Amniotic stem cell (primary cell): ENCODE measurements around the gene TMEM121B.
"Not testable (repeated sequence)": the region's sequence is repeated elsewhere in the genome, so short reads cannot be mapped to it uniquely, and the experiment has no call there.

Source experiments
- DNase-seq: peaks from one replicate; lab custom pipeline; 2025; lab: John Stamatoyannopoulos, UW

TMEM121B gene

DNA sequence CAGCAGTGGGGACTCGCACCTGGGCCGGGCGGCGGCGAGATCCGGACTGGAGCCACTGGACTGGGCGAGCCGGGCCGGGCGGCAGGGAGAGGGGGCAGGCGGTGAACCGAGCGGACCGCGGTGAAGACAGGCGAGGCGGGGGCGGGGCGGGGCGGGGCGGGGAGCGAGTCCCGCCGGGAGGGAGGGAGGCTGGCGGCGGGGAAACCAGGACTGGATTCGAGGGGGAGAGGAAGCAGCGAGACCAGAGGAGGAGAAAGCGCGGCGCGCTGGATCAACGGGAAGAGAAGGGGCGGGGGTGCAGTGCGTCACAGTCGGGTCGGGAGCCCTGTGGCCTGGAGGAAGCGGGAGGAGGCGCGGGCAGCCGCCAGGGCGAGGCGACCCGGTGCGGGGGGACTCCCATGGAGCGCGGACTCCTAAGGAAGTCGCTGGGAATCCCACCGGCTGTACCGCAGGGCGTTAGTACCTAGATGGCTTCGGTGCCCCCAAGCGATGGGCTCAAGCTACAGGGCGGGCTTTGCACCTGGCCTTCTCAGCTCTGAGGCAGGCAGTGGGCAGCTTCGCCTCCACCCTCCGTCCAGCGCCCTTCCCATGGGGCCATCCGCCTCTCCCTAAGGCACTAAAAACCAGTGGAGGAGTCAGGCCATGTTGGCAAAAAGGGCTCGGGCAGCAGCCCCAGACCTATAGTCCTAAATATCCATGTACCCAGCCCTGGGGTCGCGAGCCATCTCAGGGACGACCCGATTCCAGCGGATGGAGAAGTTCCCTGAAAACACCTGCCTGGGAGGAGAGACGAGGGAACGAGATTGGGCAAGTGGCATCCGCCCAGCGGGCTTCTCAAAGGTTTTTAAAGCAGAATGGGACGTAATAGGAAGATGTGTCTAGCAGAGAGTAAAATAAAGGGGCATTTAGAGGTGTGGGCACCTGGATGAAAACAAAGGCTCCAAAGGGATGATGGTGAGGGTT is at the start of gene TMEM121B:
Gene TMEM121B (minus strand): TSS at position 128 of the 963 bp plus-strand sequence. CDS start 233 bp downstream, outside the sequence.
- no peak for DNase-seq

DNA sequence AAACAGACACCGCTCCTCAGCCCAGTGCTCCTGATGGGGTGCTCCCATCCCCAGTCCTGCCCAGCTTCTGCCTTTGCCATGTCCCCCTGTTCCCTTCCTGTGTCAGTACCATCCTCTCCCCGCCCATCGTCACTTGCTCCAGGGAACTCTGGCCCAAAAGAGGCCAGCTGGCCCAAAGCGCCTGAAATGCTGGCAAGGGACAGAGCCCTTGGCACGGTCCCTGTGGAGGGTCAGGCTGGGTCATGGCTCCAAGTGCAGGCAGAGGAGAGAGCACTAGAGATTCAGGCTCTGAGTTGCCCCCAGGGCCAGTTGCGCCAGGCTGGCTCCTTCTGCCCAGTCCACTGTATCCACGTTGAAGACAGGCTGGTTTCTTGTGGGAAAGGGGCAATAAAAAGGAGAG is 46.3 kb upstream of the TMEM121B start:
- no peak for DNase-seq

DNA sequence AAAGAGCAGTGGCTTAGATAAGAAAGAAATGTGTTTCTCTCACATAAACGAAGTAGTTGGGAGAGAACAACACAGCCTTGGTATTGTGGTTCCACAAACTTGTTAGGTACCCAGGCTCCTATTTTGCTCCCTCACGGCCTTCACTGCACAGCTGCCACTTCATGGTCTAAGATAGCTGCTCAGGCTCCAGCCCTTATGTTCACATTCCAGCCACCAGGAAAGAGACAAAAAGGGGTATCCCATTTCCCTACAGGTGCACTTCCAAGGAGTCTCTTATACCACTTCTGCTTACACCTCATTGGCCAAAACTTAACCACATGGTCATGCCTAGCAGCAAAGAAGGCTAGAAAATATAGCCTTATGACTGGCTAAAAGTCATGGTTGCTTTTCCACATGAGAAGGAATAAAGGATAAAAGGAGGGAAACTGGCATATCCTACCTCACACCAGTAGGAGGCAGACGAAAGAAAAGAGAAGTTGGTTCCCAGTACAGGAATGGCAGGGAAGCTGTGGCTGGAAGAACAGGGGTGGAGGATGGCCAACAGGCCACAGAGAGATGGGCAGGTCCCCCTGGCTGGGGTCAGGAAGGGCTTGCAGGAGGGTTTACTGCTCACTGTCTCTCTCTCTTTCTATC is 43.3 kb upstream of the TMEM121B start:
- no peak for DNase-seq

DNA sequence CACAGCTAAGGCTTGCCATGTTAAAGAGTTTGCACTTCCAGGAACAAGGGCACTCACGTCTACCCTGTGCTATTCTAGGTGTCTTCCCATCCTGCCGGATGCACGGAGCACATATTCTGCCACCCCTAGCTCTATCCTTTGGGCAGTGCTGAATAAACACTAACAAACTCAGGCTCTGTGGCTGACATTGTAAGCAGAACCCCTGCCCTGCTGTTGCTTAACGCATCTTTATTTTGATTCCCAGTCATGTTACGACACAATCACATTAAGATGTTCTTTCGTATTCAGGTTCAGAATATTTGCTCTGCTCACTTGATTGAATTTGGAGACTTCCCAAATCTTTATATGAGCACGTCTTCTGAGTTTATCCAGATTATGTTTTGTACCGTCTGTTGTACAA is 41.6 kb upstream of the TMEM121B start:
- DNase-seq: no peak

DNA sequence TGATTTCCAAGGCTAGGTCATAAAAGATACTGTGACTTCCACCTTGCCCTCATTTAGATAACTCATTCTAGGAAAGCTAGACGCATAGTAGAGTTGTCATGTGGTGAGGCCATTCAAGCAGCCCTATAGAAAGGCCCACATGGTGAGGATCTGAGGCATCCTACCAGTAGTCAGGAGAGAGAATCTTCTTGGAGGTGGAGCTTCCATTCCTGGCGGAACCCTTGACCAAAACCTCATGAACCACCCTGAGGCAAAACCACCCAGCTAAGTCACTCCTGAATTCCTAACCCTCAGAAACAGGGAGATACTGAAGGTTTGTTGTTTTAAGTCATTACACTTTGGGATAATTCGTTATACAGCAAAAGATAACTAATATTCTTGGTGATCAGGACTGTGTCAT is 40.8 kb upstream of the TMEM121B start:
- no peak for DNase-seq

DNA sequence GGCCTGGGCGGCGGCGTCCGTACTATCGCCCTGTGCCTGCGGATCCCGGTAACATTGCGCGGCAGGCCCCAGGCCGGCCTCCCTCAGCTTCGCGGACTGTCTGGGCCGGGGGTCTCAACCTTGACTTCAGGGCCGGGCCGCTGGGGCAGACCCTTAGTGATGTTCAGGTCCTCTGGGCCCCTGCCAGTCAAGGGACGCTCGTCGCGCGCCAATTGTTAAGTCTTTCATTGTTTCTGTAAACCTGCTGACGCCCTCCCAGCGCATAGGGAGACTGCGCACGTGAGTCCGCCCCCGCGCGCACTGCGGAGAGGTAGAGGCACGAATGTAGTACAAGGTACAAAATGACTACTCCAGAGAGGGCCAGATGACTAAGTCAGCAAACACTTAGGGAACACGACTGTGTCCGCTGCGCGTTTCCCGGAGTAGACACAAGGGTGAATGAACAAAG is 38.4 kb upstream of the TMEM121B start:
- DNase-seq: no peak

DNA sequence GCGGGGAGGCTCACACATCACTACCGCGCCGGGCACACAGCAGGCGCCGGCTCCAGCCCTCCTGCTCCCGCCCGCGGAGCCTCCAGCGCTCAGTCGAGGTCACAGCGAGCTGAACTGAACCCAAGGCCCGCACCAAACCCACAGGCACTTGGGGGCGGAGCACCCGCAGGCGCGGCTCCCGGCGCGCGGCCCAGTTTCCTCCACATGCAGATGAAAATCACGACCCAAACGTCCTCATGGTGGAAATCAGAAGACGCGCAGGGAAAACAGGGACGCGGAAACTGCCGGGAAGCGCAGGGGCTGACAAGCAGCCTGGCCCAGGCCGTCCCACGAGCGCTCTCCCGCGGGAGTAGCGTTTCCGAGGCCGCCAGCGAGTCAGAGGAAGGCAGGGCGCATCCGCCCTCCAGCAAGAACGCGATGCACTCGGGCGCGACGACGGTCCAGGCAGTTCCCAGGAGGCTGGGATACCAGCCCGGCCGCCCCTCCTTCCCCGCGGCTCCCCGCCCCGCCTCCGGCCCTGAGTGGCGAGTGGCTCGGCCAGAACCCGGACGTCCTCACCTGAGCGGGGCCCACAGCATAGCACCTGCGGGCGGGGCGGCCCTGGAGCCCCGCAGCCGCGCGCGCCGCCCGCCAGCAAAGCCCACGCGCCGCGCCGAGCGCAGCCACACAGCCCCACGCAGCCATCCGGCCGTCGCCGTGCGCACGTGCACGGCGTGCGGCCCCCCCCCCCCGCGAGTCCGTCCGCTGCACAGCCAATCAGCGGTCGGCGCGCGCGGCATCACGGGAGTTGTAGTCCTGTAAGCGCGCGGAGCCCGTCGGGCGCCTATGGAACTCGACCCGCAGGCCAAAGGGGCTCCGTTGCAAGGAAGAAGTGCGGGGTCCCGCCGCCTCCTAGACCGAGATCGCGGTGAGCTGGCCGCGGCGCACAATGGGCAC is 37.7 kb upstream of the TMEM121B start, which contains the start of gene HDHD5:
Gene HDHD5 (minus strand): TSS at position 710 of the 936 bp plus-strand sequence. CDS start 26 bp downstream, at position 684.
- peak; percentile 70 for DNase-seq

DNA sequence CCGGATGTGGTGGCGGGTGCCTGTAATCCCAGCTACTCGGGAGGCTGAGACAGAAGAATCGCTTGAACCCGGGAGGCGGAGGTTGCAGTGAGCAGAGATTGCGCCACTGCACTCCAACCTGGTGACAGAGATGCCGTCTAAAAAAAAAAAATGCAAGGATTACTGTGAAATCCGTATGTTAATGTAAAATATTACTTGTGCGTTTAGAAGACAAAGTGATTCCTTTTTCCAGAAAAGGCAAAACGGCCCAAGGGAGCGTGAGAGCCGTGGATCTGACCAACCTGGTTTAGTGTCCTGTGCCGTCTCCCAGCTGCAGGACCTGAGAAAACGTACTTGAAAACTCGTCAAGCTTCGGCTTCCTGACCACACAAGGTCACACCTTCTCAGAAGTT is 37.0 kb upstream of the TMEM121B start:
- no peak for DNase-seq

DNA sequence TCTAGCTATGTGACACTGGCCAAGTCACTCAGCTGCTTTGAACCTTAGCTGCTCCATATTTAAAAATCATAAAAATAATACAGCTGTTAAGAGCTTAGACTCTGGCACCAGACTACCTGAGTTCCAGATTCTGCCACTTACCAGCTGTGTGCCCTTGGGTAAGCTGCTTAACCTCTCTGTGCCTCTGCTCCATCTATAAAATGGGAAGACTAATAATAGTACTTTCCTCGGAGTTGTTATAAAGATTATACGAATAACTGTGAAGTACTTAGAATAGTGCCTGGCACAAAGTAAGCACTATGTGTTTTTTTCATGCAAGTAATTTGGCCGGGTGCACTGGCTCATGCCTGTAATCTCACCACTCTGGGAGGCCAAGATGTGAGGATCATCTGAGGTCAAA is 36.6 kb upstream of the TMEM121B start:
- no peak for DNase-seq

DNA sequence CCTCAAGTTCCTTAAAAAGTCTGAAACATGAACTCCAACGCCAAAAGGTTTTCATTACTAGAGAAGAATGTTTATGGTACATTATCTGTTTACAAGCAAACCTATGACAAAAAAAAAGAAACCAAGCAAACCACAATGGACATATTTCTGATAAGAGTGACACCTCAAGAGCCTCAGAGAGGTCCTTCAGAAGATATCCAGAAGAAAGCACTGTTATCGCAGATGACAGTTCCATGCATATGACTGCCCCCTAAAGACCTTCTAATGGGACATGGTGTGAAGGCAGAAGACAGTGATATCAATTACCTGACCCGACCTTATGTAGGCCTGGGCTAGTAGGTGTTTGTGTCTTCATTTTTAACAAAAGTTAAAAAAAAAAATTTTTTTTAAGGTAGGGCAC is 34.8 kb upstream of the TMEM121B start:
- no peak for DNase-seq

DNA sequence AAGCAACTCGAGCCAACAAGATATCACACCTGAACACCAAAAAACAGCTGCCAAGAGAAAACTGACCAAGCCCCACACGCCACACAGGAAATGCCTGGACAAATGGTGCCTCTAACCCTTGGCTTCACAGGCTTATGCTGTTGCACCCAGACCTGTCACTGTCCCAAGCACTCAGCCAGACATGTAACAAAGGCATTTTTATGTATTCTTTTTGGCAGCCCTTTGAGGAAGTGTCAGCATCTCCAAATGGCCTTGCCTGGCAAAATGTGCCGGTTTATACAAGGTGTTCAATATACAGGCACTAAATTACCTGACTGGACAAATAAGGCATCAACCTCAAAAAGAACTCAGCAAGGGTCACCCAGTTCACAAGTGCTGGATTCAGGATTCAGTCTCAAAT is 31.8 kb upstream of the TMEM121B start:
- DNase-seq: no peak

DNA sequence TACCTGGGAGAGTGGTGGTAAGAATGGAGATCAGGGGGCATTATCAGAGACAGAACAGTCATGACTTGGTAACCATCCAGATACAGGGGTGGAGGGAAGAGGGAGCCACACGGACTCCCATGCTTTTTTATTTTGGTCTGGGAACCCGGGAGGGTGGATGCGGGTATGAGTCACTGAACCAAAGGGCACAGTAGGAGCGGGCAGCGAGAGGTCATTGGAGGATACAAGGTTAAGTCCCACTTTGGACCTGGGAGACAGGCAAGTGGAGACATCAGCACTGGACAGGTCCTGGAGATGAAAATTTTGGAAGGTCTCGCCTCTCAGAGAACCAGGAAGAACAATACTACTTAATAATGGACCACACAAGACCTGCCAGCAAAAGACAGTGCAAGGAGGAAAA is 31.2 kb upstream of the TMEM121B start:
- DNase-seq: no peak

DNA sequence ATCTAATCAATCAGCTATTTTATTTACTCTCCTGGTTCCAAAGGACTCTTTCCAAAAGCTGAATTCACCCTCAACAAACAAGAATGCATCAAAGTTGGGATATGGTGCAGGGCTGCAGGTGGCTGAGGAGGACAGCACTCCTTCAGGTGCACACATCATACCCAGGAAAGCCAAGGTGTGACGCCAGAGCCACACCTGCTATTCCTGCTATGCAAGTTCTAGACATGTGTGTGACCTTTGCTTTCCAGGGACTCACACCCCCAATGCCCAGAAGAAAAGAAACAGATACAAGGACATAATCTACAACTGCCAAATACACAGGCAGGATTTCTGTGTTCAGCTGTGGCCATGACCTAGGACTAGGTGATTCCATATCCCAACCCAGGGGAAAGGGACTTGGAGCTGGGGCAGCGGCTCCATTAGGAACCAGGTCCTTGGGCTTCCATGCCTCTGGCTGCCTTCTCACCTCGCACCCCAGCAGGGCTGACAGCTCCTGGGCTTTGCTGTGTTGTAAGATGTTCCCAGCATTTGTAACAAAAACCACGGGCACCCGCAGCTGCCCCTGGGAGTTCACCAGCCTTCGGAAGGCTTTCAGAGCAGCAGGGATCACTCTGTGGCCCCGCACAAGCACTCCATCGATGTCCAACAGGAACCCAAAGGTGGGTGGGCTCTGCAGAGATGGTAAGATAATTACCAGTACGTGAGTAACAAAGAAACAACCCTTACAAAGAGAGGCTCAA is 28.1 kb upstream of the TMEM121B start:
- DNase-seq: no peak

DNA sequence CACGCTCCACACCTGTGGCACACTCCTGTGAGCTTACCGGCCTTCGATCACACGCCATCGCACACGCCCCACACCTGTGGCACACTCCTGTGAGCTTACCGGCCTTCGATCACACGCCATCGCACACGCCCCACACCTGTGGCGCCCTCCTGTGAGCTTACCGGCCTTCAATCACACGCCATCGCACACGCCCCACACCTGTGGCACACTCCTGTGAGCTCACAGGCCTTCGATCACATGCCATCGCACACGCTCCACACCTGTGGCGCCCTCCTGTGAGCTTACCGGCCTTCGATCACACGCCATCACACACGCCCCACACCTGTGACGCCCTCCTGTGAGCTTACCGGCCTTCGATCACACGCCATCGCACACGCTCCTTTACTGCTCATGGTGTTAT is 26.3 kb upstream of the TMEM121B start:
- not testable (repeated sequence) for DNase-seq

DNA sequence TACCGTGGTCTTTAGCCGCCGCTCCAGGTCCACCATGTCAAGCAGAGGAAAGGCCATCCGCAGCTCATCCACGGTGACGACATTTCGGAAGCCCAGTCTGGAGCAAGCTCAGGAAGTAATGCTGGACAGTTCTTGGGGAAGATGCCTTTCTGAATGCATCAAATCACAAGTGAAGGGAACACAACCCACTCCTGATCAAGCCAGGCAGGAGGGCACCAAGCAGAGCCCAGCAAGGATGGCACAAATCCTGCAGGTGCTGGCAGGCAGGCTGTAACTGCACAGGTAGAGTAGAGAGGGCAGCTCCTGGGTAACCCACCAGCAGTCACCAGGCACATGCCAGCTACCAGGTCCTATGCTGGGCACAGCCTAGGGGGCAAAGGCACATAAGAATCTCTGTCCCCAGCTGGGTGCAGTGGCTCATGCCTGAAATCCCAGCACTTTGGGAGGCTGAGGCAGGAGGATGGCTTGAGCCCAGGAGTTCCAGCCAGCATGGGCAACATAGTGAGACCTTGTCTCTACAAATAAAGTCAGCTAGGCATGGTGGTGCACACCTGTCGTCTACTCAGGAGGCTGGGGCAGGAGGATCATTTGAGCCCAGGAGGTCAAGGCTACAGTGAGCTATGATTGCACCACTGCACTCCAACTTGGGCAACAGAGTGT is 24.0 kb upstream of the TMEM121B start:
- DNase-seq: no peak

DNA sequence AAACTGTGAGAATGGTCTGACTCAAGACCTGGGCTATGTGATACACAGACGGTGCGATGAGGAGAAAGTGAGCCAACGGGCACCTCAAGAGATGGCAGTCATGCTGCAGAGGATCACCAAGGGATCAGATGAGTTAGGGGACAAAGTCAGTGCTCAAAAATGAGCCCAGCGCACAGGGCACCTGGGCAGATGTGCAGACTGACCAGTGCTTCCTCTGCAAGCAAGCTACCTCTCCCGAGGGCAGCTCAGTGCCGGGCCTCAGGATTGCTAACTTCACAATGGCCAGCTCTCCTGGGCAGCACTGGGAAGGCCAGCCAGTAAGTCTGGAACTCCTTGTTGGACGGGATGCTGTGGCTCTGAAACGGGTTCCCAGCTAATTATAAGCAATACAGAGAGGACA is 22.7 kb upstream of the TMEM121B start:
- no peak for DNase-seq

DNA sequence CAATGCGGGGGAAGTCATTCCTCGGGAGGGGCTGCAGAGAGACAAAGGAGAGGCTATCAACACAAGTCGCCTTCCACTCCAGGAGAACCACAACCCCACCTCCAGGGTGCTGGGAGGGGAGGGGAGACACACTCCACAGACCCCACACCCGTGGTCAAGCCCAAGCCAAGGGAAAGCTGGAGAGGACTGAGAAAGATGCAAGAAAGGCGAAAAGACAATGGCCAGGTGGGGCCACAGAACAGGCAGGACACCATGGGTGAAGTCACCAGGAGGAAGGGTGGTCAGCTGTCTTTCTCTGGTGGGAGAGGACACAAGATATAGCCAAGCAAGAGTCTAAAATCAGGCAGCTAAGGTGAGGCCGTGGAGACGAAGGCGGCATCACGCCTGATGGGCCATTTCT is 21.9 kb upstream of the TMEM121B start:
- no peak for DNase-seq

DNA sequence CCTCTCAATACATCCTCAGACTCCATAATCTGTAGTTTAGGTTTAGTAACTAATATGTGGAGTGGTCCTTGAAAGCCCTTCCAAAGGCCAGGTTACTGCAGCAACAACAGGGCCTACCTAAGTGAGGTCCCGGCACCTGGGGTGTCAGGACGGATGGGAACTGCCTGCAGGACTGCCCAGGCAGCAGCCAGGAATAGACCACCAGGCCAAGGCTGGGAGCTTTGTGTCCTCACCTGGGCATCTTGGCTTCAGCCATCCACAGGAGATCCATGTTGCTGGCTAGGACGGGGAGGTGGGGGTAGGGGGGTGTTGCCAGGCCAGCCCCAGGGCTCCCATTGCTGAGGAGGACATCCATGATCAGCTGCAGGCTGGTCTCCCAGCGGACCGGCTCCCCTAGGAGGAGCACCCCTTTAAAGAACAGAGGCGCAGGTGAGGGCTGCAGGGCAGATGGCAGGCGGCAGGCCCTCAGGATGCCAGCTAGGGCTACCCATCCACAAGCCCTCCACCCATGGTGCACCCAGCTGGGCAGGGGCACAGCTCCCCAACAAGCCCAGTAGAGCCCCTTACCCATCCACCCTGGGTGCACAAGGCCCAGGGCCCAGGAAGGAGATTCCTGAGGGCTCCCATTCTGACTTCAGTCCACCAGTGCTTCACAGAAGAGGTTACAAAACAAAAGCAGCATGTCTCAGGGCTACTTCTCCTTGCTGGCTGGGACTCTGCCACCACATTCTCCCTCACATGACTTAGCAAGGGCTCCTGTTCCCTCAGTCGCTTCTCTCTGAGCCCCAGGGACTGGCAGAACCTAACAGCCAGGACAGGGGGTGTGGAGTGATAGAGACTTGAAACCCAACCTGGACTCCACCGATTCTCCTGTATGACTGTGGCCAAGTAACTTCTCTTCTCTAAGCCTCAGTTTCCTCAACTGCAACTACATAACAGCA is 19.9 kb upstream of the TMEM121B start:
- no peak for DNase-seq

DNA sequence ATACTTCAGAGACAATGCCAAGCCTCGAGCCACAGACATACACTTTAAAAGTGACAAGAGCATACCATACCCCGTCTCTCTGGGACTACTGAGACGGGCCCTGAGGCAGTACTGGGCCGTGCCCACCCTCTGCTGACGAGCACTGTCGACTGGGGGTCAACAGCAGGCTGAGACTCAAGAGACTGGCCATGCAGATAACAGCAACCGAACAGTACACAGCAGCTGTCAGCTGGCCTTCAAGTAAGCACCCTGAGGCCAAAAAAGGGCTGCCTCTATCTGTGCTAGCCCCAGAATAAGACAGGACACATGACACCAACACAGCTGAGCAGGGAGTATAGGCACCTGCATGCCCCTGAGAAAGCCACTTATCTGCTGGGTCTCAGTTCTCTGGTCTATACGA is 18.9 kb upstream of the TMEM121B start:
- no peak for DNase-seq

DNA sequence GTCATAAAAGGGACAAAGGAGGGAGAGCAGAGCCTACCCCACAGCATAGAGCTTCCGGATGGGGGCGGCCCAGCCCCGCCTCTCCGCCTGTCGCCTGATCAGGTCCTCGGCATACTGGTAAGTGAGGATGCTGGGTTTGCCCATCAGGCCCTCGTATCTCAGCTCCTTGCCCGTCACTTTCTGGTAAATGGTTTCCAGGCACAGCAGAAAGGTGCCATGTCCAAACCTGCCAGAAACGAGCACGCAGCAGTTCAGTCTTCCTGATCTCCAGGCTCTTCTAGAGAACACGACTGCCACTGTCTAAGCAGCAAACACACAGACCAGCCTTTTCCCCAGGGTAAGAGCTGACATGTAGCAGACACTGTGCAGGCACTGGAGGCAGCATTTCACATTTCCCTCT is 17.4 kb upstream of the TMEM121B start:
- DNase-seq: no peak
